Ovary (tissue), 9 donors: ENCODE data around the gene CFAP68. TPM values are rescaled to one million over a fixed set of nuclear protein-coding genes. Genes with fewer than 3 reads are reported as not detected.

Experiments used
- DNase-seq, 5 donors: peaks; one replicate each; pipeline ENCODE4 v3.0.0-alpha.2; 2019 to 2020
- H3K27ac ChIP-seq, 2 donors: fragments of 200-600 bp; one replicate each; pipeline versions ENCODE4 v1.5.1 to v1.8.0; 2019 to 2022
- H3K27me3 ChIP-seq: fragments of 200-600 bp; one replicate; pipeline ENCODE4 v1.8.0; 2022
- H3K36me3 ChIP-seq: fragments of 200-600 bp; sonication (generic); one replicate; pipeline ENCODE4 v1.5.1; 2019
- H3K4me1 ChIP-seq: one replicate; pipeline ENCODE4 v1.8.1; 2013; ENCODE audit warnings: mild to moderate bottlenecking, moderate library complexity; ENCODE audit not compliant: insufficient read depth
- H3K4me3 ChIP-seq: fragments of 200-600 bp; sonication (generic); one replicate; pipeline ENCODE4 v1.5.1; 2017
- H3K9me3 ChIP-seq, 2 donors: fragments of 200-600 bp in 1 of 2; sonication (generic) in 1 of 2; one replicate each; pipeline versions ENCODE4 v1.5.1 to v1.8.1; 2013 to 2019; ENCODE audit warnings: mild to moderate bottlenecking in 1 of 2, moderate library complexity in 1 of 2
- CTCF ChIP-seq, 3 donors: fragments of 450-650 bp in 2 of 3; fragments of 200-600 bp in 1 of 3; IDR thresholded peaks; one replicate each; pipeline versions ENCODE4 v1.5.1 to v1.8.0; 2016 to 2022; ENCODE audit warnings: antibody characterized with exemption in 3 of 3, mild to moderate bottlenecking in 1 of 3
- EP300 ChIP-seq: sonication (generic); formaldehyde crosslinking; IDR thresholded peaks from one replicate; pipeline ENCODE4 v1.6.1; 2017; ENCODE audit warnings: antibody characterized with exemption
- POLR2A ChIP-seq: fragments of 450-650 bp; IDR thresholded peaks from one replicate; pipeline ENCODE4 v1.6.1; 2017; ENCODE audit warnings: antibody characterized with exemption, mild to moderate bottlenecking, moderate library complexity
- WGBS, 3 donors: extraction: QIAGEN DNeasy Blood & Tissue Kit in 1 of 3; methylation state at CpG; one replicate each; pipeline versions ENCODE4 v1.1.5 to v1.1.7; 2013 to 2017; 5-methylcytosine and 5-hydroxymethylcytosine counted together
- intact Hi-C, 4 donors: fragments of 100-400 bp; cut with DNase I; formaldehyde crosslinking; loops; one replicate each; pipeline versions ENCODE4 v1.11.0 to v1.15.1; 2022 to 2023
- polyA plus RNA-seq, 2 donors: library from polyadenylated mRNA; stranded (reverse); fragments of 200-250 nt in 1 of 2; fragments of 350-450 nt in 1 of 2; fragmentation: Illumina TruSeq in 1 of 2; extraction: RNeasy Lipid Tissue Mini Kit (QIAGEN cat#74804) in 1 of 2; gene quantifications; one replicate each; pipeline ENCODE4 v1.2.3, GENCODE V29; 2013 to 2014
- total RNA-seq, 7 donors: library from RNA; depleted of rRNA in 2 of 7; stranded (reverse); fragments of >200 nt in 2 of 7; fragmentation: NEBNext Ultra II Directional in 3 of 7; extraction: Animal tissue kit (Norgen Biotek cat#: 25700) in 3 of 7; gene quantifications; one replicate each; pipeline versions ENCODE4 v1.1.0 to v1.2.4, GENCODE V29; 2016 to 2023
- donor health status: DM: no; HTN: no; CAD: no; lungs with moderate emphysema.
- donor health status: DM: no; HTN: no; CAD: no.
- donor health status: Bipolar disorder and iron deficiency.
- donor health status: DM: yes; HTN: yes; CAD: no.
- donor health status: DM: no; HTN: no; CAD: no.
- donor health status: DM: yes; HTN: yes; CAD: no.

CFAP68 gene
- total and polyA plus RNA-seq, 9 donors = 11.6 to 70.1 (median 28.3) TPM

GRCh38 chr11:111845276-111846028, 33.9 kb upstream of the CFAP68 start:
- Histone ChIP-seq H3K36me3 (no peaks in the 10 kb centered on the region), H3K27me3 (no peaks in the 10 kb centered on the region), H3K4me3 (no peak overlapping the region), H3K27ac (no peak overlapping the region), H3K9me3 (no peaks in the 10 kb centered on the region), H3K4me1 (no peaks in the 10 kb centered on the region)
- TF ChIP-seq CTCF (IDR thresholded peaks at IDR 0.05) (no peak), EP300 (no peak), POLR2A (no peak)
- 89 to 90% (median 89%) methylated on average over 7 of the region's 7 CpGs for WGBS, 3 donors
- intact Hi-C loops = loop anchor here in 2 of 4 donors (10.0 kb wide), 1 partner anchor 71 kb away; no protein-coding TSS in a partner anchor
- DNase-seq = no peak

GRCh38 chr11:111846063-111846462, 33.3 kb upstream of the CFAP68 start:
- DNase-seq = no peak
- Histone ChIP-seq H3K36me3 (no peaks in the 10 kb centered on the region), H3K4me1 (no peaks in the 10 kb centered on the region), H3K27me3 (no peaks in the 10 kb centered on the region), H3K4me3 (no peak overlapping the region), H3K9me3 (no peaks in the 10 kb centered on the region), H3K27ac (no peak overlapping the region)
- intact Hi-C loops = loop anchor here in 2 of 4 donors (10.0 kb wide), 1 partner anchor 71 kb away; no protein-coding TSS in a partner anchor
- 72 to 84% (median 83%) methylated on average over 2 of the region's 2 CpGs for WGBS, 3 donors
- TF ChIP-seq EP300 = no peak
- no peak for TF ChIP-seq POLR2A
- TF ChIP-seq CTCF (IDR thresholded peaks at IDR 0.05) = no peak

- Histone ChIP-seq H3K4me1 (no peaks in the 10 kb centered on the region), H3K9me3 (no peaks in the 10 kb centered on the region), H3K4me3 (no peak overlapping the region), H3K36me3 (no peaks in the 10 kb centered on the region), H3K27ac (no peak overlapping the region), H3K27me3 (no peaks in the 10 kb centered on the region)
- TF ChIP-seq EP300 = no peak
- no peak for TF ChIP-seq CTCF (IDR thresholded peaks at IDR 0.05)
- no peak for TF ChIP-seq POLR2A
- intact Hi-C loops = loop anchor here in 2 of 4 donors (10.0 kb wide), 1 partner anchor 72 kb away; no protein-coding TSS in a partner anchor
- 17 to 29% (median 25%) methylated on average over 1 of the region's 1 CpG for WGBS, 3 donors
- DNase-seq = no peak
These were observed 32.7 kb upstream of the CFAP68 start for GRCh38 chr11:111846636-111847035.

GRCh38 chr11:111849631-111850030, 29.7 kb upstream of the CFAP68 start:
- TF ChIP-seq POLR2A (no peak), CTCF (IDR thresholded peaks at IDR 0.05) (no peak), EP300 (no peak)
- Histone ChIP-seq H3K36me3 (no peaks in the 10 kb centered on the region), H3K27me3 (no peaks in the 10 kb centered on the region), H3K4me3 (no peak overlapping the region), H3K4me1 (no peaks in the 10 kb centered on the region), H3K27ac (no peak overlapping the region), H3K9me3 (no peaks in the 10 kb centered on the region)
- intact Hi-C loops = loop anchor here in 2 of 4 donors (10.0 kb wide), 1 partner anchor 75 kb away; no protein-coding TSS in a partner anchor
- WGBS, 3 donors = 93 to 97% (median 96%) methylated on average over 3 of the region's 3 CpGs
- DNase-seq = no peak
